GM21576 (cell line): Measurements from ENCODE around the gene ESRRG.

Experiments
- ATAC-seq: cut with Tn5 transposase; IDR thresholded peaks from one replicate; pipeline ENCODE4 v1.9.1; 2021; ENCODE audit warnings: mild to moderate bottlenecking, moderate library complexity; ENCODE audit not compliant: unreplicated experiment

ESRRG gene

GRCh38 chr1:216632980-216633379 lies 90.2 kb downstream of the ESRRG start:
- no peak for ATAC-seq

GRCh38 chr1:216630532-216630931 lies 92.7 kb downstream of the ESRRG start:
- ATAC-seq = no peak

DNA sequence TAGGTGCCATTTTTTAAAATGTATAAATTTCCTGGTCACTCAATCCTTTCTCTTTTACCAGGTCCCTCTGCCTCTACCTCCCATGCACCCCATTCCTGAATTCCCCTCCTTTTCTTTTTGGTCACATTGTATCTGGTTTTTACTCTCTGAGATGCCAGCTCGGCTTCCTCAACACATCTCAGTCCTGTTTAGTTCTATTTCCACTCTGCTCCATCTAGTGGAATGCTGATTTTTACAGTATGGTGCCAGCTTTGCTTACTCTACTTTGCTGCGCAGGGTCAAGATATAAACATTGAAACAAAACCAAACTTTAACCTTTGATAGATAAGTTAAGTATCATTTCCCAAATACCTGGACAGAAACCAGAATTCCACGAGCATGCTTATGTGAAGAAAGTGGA lies 96.0 kb downstream of the ESRRG start:
- ATAC-seq = no peak

DNA sequence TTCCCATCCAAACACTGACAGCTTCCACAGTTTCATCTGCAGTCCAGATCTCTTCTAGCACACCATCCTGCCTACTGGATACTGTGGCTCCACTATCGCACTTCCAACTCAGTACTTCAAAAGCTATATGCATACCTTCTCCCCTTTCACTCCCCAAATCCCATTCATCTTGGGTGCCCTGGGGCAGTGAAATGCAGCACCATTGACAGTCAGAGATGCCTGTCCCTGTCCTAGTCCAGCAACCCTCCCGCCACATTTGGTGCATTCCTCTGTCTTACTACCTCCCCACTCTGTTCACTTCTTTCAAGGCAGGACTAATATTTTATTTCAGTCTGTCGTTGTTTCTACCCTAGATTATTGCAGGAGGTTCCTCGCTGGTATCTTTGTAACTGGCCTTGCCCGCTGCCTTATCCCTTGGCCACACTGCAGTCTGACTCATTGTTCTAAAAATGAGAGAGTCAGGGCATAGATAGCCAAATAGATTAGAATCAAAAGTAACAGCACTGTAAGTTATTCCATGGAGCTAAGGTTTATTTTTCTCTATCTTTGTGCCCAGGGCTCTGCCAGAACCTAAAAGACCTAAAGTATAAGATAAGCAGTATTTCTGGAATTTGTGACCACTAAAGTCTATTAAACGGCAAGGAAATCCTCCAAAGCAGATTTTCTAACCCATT lies 96.7 kb downstream of the ESRRG start:
- no peak for ATAC-seq

- ATAC-seq = no peak
These were observed 101.7 kb downstream of the ESRRG start for GRCh38 chr1:216621536-216621935.

- no peak for ATAC-seq
These were observed 106.0 kb downstream of the ESRRG start for GRCh38 chr1:216617081-216617875.

- no peak for ATAC-seq
These were observed 106.8 kb downstream of the ESRRG start for GRCh38 chr1:216616425-216616824.

DNA sequence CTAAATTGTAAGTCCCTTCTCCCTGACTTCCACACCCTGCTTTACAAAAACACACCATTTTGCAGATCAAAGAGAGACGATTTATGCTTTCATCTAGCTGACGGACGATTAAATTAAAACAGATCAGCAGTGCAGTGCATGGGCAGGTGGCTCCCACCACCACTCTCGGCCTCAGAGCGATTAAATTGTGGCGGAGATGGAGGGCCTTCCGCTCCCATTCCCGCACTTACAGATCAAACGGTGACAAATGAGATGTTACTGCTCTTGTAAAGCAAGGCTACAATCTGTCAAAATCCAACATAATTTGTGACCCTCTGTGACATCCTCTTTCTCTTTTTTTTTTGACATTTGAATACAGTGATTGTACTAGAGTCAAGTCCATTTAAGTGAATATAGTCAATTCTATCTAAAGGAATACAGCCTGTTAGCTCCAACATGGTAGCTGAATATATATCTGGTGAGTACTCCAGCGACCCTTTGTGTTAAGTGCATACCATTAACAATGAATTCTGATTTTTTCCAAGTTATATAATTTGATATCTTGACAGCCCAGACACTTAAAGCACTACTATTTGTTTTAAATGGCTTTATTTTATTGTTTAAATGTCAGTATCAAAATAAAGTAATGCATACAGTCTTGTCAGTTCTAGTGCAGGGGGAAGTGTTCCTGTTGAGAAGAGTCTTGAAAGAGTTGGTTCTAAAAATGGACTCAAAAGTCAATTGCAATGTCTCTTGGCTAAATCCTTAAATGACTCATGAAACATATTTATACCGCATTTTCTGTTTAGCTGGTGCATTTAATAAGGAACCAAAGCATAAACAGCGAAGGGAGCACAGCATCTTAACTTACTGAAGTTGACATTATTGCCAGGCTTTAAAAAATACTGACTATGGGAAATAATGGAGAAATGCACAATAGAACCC lies 109.0 kb downstream of the ESRRG start:
- ATAC-seq = no peak

GRCh38 chr1:216612291-216612690 lies 110.9 kb downstream of the ESRRG start:
- ATAC-seq = no peak

GRCh38 chr1:216607067-216607697 lies 116.0 kb downstream of the ESRRG start:
- no peak for ATAC-seq

GRCh38 chr1:216606047-216606637 lies 117.1 kb downstream of the ESRRG start:
- no peak for ATAC-seq

- ATAC-seq = no peak
These were observed 118.5 kb downstream of the ESRRG start for GRCh38 chr1:216604771-216605170.

DNA sequence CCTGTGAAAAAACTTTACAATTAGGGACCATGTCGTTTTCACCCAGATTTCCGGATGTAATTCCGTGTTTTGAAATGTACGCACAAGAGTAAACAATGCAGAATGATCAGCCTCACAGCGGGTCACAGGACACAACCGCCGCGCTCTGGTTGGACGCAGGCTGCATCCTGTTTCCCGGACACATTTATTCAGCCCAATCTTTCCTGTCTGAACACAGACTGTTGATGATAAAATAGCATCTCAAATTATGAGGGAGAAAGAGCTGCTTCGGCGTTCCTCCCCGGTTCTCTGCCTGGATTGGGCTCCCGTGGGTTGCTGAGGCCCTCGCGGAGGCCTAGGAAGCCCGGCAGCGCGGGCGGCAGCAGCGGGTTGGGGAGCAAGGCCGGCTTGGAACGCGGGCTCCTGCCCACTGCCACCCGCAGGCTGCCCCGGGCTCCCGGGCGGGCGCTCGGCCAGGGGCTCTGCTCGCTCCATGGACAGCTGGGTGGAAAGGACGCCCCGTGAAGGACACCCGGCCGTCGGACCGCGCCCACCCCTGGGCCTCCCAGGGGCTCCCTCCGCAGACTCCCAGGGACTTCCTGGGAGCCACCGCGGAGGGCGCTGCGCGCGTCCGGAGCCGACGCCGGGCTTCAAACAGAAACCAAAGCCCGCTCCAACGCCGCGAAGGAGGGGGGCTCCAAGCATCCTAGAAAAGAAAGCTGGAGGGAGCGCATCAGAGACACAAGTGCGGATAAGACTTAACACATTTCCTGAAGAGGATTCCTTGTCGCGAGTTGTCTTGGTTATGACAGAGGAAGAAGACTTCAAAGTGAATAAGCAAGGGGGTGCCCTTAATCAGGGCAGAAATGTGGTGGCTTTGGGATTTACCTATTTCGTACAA lies 122.3 kb downstream of the ESRRG start:
- peak; percentile 77 for ATAC-seq

GRCh38 chr1:216599851-216600250 lies 123.4 kb downstream of the ESRRG start:
- no peak for ATAC-seq

- ATAC-seq = no peak
These were observed 124.8 kb downstream of the ESRRG start for GRCh38 chr1:216598448-216598847.

DNA sequence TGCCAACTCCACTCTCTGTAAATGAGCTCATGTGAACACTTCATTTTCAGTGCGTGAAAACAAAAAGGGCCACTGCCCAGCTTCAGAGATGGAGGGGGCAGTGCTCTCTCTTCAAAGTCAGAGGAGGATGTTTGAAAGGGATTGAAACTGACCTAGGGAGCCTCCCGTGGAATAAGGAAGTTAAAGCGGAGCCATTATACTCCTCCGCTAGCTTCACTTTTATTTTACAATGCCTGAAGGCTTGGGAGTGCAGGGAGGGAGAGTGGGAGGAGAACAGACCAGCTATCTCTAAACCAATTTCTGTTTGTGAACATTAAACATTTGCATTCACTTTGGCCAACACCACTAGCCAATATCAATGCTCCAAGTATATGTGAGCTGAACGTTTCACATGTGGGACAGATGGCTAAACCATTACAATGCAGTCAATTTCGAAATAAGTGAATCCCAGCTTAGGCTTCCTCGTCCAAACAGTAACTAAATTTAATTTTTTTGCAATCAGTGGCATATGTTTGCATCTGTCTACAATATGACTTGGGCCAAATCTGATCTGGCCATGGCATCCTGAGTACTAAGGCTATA lies 126.9 kb downstream of the ESRRG start:
- ATAC-seq = no peak

- ATAC-seq = no peak
These were observed 135.5 kb downstream of the ESRRG start for GRCh38 chr1:216587715-216588114.

DNA sequence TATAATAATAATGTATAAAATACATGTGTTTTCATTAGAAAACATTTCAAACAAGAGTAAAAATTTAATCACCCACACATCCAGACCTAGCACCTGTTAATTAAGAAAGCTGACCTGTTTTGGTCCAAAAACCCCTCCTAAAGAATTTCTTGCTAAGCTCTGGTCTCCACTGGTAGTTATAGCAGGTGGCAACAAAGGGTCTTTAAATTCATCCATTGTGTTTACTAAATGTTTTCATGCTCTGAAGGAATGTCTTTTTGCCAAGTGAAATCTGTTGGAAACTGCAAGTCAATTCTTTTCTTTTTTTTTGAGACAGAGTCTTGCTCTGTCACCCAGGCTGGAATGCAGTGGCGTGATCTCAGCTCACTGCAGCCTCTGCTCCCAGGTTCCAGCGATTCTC lies 141.1 kb downstream of the ESRRG start:
- ATAC-seq = no peak

DNA sequence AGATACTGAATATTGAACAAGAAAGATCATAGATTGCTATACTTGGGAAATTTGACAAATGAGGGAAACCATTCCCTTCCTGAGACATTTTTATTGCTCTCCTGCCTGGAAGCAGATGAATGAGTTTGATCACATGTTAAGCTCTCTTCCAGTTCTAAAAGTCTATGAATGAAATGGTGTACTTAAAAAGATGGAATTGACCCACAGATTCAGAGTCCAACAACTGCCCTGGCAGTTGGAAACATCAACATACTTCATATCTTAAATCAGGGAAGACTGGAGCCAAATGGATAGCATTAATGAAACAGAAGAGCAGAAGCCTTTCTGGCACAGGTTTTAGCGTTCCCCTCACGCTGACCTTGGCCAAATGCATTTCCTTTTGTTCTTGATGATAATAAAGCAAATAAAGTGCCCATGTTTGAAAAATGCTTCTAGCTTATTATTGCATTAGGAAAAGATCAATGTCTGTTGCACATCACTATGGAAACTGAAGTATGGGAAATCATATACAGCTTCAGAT lies 142.6 kb downstream of the ESRRG start:
- no peak for ATAC-seq
